ENCODE measurements around the gene FLVCR1.
"Not testable (repeated sequence)": the region's sequence is repeated elsewhere in the genome, so short reads cannot be mapped to it uniquely, and the experiment has no call there.

FLVCR1 gene

DNA sequence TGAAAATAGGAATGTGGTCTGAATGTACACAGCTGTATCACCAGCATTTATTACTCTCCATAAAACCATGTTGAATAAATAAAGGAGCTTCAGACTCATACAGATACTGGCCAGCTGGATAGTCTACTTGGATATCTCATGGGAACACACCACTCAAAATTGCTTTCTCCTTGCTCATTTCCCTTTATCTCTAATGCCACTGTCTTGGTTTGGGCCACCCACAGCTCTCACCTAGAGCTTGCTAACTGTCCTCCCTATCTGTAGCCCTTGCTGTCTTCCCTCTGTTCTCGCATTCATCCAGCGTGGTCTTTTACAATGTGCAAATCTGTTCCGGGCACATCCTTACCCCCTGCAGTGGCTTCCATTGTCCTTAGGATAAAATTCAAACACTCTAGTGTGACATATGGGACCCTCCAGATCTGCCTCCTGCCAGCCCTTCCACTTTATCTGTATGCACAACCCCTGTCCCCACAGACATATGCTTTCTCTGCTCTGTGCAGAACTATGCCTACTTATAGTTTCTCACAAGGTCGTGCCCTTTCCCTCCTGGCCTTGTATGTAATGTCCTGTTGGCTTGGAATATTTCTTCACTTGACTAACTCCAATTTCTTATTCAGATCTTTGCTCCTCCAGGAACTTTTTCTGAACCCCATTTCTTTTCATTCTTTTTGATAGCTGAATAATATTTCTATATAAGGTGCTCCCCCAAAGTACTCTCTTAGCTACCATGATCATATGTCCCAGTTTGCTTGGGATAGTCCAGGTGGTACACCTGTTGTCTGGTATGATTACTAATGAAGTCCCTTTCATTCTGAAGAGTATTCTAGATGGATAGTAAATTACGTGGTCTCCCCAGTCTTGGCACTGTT, 2.9 kb downstream of the FLVCR1 start:
- DNase-seq, result no peak

GRCh38 chr1:212862111-212862690, 4.1 kb downstream of the FLVCR1 start:
- no peak for DNase-seq

DNA sequence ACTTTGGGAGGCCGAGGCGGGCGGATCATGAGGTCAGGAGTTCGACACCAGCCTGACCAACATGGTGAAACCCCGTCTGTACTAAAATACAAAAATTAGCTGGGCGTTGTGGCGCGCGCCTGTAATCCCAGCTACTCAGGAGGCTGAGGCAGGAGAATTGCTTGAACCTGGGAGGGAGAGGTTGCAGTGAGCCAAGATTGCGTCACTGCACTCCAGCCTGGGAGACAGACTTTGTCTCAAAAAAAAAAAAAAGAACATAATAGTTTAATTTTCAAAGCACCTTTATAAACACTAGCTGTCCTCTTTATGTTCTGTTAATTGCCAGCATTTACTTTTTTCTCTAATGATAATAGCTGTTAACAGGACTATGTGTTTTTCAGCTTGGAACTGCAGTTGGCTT, 5.3 kb downstream of the FLVCR1 start:
- not testable (repeated sequence) for DNase-seq

GRCh38 chr1:212864201-212864600, 6.1 kb downstream of the FLVCR1 start:
- no peak for DNase-seq

GRCh38 chr1:212867192-212867591, 9.1 kb downstream of the FLVCR1 start:
- no peak for DNase-seq

DNA sequence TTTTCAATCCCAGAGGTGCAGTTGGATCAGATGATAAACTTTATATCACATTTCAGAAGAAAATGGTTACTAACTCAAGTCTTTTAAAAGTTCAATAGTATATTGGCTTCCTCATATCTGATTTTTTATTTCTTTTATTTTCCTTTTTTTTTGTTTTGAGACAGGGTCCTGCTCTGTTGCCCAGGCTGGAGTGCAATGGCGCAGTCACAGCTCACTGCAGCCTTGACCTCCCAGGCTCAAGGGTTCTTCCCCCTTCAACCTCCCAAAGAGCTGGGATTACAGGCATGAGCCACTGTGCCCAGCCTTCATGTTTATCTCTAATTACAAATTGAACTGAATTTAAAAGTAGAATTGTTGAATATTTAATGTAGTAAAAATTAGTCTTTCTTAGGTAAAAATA, 13.9 kb downstream of the FLVCR1 start:
- DNase-seq, result no peak

GRCh38 chr1:212873518-212873917, 15.4 kb downstream of the FLVCR1 start:
- DNase-seq, result no peak

- no peak for DNase-seq
These were observed 20.3 kb downstream of the FLVCR1 start for GRCh38 chr1:212878418-212878817.

- DNase-seq, result no peak
These were observed 22.0 kb downstream of the FLVCR1 start for GRCh38 chr1:212879947-212880690.

DNA sequence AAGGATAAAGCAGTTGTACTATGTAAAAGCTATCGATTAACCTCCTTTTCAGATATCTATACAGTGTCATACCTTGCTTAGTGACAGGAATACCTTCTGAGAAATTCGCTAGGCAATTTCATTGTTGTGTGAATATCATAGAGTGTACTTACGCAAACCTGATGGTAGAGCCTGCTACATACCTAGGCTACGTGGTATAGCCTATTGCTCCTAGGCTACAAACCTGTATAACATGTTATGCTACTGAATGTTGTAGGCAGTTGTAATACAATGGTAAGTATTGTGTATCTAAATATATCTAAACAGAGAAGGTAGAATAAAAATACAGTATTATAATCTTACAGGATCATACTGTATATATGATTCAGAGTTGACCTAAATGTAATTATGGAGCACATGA, 26.5 kb downstream of the FLVCR1 start:
- no peak for DNase-seq

DNA sequence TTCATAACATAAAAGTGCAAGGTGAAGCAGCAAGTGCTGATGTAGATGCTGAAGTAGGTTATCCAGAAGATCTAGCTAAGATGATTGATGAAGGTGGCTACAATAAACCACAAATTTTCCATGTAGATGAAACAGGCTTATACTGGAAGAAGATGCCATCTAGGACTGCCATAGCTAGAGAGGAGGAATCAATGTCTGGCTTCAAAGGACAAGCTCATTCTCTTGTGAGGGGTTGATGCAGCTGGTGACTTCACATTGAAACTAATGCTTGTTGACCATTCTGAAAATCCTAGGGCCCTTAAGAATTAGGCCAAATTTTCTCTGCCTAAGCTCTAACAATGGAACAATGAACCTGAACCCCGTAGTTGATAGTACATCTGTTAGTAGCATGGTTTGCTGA, 34.0 kb downstream of the FLVCR1 start:
- no peak for DNase-seq

DNA sequence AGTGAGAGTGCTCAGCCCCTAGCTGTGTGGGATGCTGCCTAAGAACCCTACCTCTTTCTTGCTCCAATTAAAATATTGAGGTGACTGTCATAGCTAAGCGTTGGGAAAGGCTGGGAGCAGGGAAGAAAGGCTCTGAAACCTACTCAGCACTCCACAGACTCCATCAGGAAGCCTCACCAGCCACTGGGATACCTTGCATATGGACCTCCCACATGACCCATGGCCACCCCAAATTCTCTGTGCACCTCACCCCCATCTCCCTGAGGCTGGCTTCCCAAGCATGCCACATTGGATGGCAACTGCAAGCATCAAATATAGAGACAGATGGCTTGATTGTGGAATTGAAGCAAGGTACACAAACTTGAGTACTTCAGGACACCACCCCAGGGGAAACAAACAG, 41.8 kb downstream of the FLVCR1 start:
- DNase-seq, result no peak

DNA sequence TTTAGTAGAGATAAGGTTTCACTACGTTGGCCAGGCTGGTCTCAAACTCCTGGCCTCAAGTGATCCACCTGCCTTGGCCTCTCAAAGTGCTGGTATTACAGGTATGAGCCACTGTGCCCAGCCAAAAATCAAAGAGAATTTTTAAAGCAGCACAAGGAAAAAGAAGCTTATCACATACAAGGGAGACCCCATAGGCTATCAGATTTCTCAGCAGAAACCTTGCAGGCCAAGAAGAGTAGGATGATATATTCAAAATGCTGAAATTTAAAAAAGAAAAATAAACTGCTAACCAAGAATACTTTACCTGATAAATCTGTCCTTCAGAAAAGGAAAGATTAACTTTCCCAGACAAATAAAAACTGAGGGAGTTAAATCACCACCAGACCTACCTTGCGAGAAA, 43.2 kb downstream of the FLVCR1 start:
- no peak for DNase-seq

DNA sequence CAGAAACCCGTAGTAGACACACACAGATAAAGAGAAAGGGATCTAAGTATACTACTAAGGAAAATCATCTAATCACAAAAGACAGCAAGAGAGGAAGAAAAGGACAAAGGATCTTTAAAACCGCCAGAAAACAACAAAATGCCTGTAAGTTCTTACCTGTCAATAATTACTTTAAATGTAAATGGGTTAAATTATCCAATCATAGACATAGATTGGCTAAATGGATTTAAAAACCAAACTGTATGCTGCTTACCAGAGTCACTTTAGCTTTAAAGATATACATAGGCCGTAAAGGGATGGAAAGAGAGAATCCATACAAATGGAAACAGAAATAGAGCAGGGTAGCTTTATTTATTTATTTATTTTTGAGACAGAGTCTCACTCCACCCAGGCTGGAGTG, 44.0 kb downstream of the FLVCR1 start:
- no peak for DNase-seq

DNA sequence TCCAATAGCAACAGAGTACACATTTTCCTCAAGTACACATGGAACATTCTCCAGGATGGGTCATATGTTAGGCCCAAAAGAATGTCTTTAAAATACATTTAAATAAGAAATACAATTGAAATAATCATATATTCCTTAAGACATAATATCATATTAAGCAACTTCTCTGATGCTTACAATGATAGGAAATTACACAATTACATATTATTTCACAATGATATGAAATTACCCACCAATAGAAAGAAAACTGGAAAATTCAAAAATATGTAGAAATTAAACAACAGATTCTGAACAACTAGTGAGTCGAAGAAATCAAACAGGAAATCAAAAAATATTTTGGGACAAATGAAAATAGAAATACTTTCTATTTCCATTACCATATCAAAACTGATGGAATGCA, 45.6 kb downstream of the FLVCR1 start:
- no peak for DNase-seq

- DNase-seq, result not testable (repeated sequence)
These were observed 50.0 kb downstream of the FLVCR1 start for GRCh38 chr1:212908071-212908470.

GRCh38 chr1:212908971-212909370, 50.9 kb downstream of the FLVCR1 start:
- no peak for DNase-seq

DNA sequence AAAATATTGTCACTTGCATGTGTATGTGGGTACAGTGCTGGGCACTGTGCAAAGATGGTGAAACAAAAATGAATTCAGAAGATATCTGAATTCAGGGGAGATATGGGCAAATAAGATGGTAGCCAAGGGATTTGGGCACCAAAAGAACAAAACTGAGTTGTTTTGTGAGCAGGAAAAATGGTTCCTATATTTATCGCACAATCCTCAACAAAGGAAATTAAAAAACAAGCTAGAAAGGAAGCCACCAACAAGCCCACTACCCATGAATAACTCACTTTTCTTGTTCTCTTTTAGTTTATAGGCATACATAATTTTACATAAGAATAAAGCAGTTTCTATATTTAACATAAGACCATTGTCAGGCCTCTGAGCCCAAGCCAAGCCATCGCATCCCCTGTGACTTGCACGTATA, 51.6 kb downstream of the FLVCR1 start:
- DNase-seq, result no peak

GRCh38 chr1:212910213-212910612, 52.1 kb downstream of the FLVCR1 start:
- not testable (repeated sequence) for DNase-seq

GRCh38 chr1:212913638-212914037, 55.6 kb downstream of the FLVCR1 start:
- not testable (repeated sequence) for DNase-seq

DNA sequence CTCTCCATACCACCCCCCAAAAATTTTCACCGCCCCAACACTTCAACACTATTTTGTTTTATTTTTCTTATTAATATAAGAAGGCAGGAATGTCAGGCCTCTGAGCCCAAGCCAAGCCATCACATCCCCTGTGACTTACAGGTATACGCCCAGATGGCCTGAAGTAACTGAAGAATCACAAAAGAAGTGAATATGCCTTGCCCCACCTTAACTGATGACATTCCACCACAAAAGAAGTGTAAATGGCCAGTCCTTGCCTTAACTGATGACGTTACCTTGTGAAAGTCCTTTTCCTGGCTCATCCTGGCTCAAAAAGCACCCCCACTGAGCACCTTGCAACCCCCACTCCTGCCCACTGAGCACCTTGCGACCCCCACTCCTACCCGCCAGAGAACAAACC, 56.0 kb downstream of the FLVCR1 start:
- DNase-seq, result not testable (repeated sequence)

DNA sequence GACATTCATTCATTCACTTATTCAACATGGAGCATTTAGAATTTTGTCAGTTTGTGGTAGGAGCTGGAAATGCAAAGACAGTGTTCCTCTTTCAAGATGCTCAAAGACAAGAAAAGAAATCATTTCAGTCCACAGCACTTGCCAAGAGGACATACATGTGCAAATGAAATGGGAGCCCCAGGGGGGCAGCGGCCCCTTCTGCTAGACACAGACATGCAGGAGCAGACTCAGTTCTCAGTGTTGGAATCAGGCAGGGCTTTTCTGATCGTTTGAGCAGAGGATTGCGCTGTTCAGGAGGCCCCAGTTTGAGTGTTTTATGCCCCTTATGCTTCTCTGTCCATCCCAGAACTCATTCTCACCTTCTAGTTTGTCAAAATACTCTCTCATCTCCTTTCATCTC, 56.7 kb downstream of the FLVCR1 start:
- no peak for DNase-seq

- no peak for DNase-seq
These were observed 57.4 kb downstream of the FLVCR1 start for GRCh38 chr1:212915245-212916091.
